Measurements from ENCODE around the gene ADPRHL1.

GRCh38 chr13:113455384-113455783, 2.1 kb upstream of the ADPRHL1 start:
- TF ChIP-seq, protein P1, sequence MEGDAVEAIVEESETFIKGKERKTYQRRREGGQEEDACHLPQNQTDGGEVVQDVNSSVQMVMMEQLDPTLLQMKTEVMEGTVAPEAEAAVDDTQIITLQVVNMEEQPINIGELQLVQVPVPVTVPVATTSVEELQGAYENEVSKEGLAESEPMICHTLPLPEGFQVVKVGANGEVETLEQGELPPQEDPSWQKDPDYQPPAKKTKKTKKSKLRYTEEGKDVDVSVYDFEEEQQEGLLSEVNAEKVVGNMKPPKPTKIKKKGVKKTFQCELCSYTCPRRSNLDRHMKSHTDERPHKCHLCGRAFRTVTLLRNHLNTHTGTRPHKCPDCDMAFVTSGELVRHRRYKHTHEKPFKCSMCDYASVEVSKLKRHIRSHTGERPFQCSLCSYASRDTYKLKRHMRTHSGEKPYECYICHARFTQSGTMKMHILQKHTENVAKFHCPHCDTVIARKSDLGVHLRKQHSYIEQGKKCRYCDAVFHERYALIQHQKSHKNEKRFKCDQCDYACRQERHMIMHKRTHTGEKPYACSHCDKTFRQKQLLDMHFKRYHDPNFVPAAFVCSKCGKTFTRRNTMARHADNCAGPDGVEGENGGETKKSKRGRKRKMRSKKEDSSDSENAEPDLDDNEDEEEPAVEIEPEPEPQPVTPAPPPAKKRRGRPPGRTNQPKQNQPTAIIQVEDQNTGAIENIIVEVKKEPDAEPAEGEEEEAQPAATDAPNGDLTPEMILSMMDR (IDR thresholded peaks at IDR 0.05; ENCODE audit: low read depth, low read length, missing input control) = no peak
- TF ChIP-seq REST (IDR thresholded peaks at IDR 0.05) (no peak), ZBTB33 (IDR thresholded peaks at IDR 0.05) (no peak), TAF1 (conservative IDR thresholded peaks at IDR 0.05) (no peak), HNF4G (IDR thresholded peaks at IDR 0.05) (no peak)
